Measurements from ENCODE around the gene VASH1.

The VASH1 gene

DNA sequence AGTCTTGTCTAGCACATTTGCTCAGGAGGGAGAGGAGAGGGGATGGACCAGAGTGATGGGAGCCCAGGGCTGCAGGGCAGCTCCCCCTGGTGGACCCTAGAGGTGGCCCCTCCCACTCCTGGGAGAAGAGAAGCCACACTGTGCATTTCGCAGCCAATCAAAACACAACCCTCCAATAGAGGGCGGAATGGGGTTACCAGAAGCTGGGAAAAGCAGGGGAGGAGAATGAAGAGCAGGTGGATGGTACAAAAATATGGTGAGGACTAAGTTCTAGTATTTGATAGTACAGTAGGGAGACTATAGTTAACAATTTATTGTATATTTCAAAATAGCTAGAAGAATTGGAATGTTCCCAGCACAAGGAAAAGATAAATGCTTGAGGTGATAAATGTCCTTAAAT lies 23.6 kb downstream of the VASH1 start:
- peak; percentile 59 for DNase-seq (ENCODE audit: low read depth)

DNA sequence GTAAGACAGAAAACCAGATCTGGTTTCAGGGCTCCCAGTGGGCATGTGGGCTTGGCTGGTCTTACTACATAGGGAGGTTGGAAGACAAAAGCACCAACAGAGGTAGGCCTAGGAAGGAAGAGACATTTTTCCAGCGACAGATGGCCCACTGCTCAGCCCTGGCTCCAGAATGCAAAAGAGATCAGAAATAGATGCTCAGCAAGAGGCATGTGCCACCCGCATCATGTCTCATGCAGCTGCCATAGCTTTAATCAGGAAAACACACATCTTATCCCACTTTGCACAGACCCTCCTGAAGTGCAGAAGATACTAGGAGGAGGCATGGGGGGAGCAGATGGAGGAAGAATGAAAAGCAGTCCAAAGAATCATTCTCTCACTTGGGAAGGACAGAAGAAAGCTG lies 25.3 kb downstream of the VASH1 start:
- no peak for DNase-seq (ENCODE audit: low read depth)

DNA sequence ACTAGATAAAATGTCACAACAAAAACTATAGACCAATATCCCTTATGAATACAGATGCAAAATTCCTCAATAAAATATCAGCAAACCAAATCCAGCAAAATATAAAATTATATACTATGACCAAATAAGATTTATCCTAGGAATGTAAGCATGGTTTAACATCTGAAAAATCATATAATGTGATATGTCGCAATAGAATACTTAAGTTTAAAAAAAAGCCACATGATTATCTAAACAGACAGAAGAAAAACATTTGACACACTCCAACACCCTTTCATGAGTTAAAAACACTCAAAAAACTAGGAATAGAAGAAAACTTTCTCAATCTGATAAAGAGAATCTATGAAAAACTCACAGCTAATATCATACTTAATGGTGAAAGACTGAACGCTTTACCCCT lies 31.2 kb downstream of the VASH1 start:
- DNase-seq (ENCODE audit: low read depth) = no peak

DNA sequence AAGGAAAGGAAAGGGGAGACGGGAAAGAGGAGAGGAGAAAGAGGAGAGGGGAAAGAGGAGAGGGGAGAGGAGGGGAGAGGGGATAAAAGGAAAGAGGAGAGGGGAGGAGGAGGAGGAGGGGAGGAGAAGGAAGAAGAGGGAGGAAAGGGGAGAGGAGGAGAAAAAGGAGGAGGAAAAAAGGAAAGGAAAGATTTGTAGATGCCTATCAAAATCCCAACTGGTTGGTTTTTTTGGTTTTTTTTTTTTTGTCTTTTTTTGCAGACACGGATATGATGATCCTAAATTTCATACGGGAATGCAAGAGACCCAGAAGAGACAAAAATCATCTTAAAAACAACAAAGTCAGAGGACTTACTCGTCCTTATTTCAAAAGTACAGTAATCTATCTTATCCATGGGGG lies 32.1 kb downstream of the VASH1 start:
- no peak for DNase-seq (ENCODE audit: low read depth)

DNA sequence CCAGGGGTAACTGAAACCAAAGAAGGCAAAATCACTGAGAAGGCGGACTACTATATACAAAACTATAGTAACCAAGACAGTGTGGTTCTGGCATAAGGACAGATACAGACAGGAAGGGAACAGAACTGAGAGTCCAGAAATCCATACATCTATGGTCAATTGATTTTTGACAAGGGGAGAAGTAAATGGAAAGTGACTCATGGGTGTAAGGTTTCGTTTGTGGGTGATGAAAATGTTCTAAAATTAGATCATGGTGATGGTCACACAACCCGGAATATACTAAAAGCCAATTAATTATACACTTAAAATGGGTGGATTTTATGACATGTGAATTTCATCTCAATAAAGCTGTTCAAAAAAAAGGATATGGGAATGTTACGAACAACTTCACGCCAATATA lies 32.7 kb downstream of the VASH1 start:
- DNase-seq (ENCODE audit: low read depth) = no peak

DNA sequence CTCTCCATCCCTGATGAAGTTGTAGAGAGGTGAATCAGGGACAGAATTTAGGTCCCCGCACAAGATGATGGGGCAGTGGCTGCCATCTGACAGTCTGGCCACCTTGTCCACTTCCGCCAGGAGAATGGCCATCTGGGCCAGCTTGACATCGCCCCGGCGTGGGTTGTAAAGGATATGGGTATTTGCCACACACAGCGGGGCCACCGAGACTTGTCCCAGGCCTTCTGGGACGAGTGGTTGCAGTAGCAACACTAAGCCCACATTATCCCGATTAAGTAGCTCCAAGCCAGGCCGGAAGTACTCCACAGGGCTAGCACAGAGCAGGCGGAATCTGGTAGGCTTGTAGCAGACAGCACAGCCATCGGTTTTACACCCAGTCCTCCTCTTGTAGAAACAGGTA lies 45.2 kb downstream of the VASH1 start:
- no peak for DNase-seq (ENCODE audit: low read depth)

DNA sequence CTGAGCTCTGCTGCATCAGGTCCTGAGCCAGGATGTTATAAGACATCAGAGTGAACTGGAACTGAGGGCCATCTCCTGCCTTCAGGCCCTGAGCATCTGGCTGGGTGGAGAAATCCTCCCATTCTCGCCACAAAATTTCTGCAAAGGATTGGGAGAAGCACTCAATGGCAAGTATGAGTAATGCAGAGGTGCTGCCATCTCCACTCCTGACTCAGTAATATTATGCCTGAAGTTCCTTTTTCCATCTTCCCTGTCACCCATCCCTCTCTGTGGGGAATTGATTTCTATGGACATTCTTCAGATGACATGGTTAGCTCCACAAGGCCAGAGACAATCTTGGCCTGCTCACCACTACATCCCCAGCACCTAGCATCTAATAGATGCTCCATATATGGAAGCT lies 46.7 kb downstream of the VASH1 start:
- no peak for DNase-seq (ENCODE audit: low read depth)

DNA sequence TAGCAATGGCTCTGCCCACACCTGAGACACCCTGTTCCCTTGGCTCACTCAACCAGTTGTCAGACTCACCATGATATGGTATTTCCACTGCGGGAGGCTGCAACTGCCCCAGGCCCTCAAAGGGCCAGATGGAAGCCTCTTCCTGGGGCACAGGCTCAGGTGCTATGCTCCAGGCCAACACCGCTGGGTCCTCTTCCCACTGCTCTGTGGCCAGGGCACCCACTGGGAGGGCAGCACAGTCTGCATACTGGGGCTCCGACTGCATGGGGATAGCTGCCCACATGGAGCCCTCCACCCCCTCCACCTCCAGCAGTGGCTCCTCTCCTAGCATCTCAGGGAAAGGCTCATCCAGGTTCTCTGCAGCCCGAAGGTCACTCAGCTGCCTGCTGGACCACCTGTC lies 47.7 kb downstream of the VASH1 start:
- DNase-seq (ENCODE audit: low read depth) = no peak

DNA sequence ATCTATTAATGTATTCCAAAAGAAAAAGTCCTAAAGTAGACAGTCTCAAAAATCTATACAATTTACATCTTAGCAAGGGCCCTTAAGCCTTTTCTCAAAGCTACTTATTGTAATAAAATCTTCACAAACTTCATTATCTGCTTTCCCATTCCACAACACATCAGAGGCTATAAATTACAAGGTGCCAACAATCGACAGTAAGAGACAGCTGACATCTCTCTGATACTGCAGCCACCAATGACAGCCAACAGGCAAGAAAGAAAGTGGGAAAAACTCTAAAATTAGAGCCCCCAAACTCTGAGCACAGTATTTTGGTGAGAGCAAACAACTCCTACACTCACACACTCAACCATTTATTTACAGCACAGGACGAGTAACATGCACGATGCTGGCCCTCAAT lies 49.3 kb downstream of the VASH1 start:
- no peak for DNase-seq (ENCODE audit: low read depth)

DNA sequence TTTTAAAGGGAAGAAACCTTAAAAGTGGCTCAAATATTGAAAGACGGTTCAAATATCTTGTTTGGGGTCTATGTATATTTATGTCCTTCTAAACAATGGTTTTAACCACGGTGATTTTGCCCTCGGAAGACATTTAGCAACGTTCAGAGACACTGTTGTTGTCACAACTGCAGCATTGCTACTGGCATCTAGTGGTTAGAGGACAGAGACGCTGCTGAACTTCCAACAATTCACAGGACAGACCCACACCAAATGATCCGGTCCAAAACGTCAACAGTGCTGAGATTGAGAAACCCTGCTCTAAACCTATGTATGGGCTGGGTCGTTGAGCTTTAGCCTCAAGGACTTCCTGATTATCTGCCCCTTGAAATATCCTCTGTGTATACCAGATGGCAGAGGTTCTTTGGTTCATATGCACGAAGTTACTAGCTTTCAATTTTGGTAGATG lies 49.7 kb downstream of the VASH1 start:
- DNase-seq (ENCODE audit: low read depth) = peak; percentile 24

DNA sequence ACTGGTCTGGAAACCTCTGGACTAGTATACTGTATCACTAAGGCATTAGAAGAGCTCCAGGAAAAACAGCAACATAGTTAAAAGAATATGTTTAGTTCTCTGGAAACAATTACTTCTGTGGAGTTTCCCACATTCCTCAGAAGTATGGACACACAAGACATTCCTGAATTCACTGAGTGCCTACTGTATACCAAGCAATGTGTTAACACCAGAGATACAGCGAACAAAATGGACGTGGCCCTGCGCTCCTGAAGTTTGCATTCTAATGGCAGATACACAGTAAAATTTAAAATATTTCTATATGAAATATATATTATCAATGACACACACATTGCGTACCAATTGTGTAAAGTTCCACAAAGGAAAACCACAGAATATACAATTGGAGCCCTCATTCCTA lies 50.3 kb downstream of the VASH1 start:
- DNase-seq (ENCODE audit: low read depth) = no peak

DNA sequence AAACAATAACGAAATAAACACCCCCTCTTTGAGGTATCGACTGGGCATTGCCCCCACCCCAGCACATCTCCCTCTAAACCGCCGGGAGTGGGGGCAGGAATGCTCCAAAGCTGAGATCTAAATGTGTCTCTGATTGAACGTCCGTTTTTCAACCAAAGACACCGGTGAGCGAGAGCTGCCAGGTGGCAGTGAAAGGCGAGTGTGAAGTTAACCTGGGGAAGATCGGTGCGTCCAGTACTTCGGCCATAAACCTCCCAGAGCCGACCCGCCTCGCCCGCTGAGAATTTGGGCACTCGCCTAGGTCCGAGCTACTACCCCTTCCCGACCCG lies 50.8 kb downstream of the VASH1 start:
- no peak for DNase-seq (ENCODE audit: low read depth)

DNA sequence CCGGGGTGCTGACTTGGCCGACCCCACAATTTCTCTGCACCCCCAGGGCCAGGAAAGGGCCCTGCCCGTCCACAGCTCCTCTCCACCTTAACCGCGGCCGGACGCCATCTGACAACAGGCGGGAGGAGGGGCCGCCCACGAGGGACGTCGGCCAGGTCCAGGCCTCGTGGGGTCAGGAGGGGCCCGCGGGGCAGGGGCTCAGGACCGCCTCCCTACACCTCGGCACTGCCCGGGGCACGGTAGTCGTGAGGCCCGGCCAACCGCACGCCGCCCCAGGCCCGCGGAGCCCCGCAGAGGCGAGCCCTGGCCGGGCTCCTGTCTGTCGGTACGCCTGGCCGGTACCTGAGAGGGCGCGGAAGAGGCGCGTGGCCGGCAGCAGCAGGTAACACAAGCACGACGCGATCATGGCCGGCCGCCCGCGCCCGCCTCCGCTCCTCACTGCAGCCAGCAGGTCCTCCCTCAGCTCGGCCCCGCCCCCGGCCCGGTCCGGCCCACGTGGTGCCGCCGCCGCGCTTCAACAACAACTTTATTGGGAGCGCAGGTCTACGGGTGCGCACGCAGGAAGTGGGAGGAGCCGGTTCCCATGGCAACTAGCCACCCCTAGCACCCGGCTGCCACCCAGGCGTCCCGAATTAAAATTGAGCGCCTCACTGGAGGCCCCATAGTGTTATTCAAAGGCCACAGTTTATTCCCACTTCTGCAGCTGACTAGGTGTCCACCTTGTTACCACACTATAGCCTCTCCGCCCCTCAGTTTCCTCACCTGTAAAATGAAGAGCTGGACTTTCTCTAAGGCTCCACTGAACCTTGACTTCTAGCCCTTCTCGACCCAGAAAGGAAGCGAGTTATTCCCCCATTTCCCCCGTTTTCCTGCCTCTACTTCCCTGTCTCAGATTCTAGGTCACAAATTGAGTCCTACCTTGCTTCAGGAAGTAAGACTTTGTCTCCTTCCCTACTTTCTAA lies 51.4 kb downstream of the VASH1 start, which contains the start of gene ANGEL1:
TSS of gene ANGEL1 (minus strand) at position 461 of the 962 bp plus-strand sequence. CDS start at position 406, 55 bp downstream.
- DNase-seq (ENCODE audit: low read depth) = peak; percentile 83

DNA sequence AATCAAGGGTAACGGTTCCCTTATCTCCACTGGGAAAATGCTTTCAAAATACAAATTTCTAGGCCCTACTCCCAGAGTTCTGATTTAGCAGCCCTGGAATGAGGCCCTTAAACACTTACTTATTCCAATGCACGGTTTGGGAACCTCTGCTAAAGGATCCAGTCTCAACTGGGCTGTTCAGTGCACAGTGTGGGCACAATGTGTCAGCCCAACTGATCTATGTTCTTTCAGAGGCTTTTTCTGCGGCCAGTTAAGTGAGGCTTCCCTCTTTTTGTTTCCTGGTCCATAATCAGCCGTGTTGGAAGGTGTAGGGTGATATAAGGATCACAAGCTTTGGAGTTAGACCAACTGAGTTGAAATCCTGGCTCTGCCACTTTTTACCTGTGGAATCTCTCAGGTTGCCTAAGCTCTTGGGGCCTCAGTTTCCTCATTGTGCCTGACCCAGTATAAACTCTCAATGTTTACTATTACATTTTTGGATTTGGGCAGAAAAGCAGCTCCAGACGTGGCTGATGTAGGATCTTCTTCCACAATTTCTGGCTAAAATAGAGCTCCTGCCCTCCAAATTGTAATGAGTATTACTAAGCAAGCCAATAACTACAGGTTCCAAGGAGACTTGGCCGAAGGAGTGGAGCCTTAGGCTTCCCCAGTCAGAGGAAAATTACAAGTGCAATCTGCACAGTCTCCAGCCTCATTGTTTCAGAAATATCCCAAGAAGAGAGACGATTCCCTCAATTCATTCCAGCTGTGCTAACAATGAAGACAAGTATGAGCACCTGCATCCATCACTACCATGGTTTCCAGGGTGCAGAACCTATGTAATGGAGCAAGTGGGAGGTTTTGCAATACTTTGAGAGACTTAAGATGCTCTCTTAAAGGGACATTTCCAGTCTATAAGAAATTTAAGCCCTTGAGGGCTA lies 53.7 kb downstream of the VASH1 start:
- no peak for DNase-seq (ENCODE audit: low read depth)

DNA sequence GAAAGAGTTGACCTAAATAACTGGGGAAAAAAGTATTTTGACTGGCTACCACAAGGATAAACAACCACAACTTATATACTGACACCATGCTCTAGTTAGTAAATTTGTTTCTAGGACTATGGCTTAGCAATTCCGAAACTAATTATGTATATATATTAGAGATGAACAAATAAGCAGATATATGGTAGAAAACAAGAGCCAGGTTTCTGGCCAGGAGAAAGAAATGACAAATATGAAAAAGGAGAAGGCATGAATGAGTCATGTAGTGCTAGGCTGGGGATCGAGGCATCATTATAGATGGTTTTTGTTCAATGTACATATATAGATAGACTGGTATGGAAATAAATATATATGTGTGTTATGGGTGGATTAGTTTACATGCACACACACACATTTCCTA lies 59.4 kb downstream of the VASH1 start:
- DNase-seq (ENCODE audit: low read depth) = no peak

DNA sequence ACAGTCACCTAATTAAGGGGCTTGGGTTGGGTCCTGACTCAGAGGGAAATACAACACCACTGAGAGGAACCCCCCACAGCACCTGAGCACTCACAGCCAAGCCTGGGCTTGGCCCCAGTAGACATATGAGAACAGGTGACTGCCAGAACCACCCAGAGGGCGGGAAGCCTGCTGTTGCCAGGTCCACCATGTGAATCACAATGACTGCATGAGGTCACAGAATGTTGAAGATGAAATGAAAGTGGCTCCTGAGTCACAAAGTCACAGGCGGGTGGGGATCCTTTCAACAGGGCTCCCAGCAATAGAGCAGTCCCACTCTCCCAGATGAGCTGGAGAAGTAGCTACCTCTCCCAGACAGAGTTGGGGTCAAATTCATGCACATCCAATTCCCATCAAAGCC lies 64.9 kb downstream of the VASH1 start, which contains the start of gene LRRC74A:
TSS of gene LRRC74A (plus strand) at position 287 of the 400 bp plus-strand sequence. CDS start 290 bp downstream, outside the sequence.
- DNase-seq (ENCODE audit: low read depth) = no peak

DNA sequence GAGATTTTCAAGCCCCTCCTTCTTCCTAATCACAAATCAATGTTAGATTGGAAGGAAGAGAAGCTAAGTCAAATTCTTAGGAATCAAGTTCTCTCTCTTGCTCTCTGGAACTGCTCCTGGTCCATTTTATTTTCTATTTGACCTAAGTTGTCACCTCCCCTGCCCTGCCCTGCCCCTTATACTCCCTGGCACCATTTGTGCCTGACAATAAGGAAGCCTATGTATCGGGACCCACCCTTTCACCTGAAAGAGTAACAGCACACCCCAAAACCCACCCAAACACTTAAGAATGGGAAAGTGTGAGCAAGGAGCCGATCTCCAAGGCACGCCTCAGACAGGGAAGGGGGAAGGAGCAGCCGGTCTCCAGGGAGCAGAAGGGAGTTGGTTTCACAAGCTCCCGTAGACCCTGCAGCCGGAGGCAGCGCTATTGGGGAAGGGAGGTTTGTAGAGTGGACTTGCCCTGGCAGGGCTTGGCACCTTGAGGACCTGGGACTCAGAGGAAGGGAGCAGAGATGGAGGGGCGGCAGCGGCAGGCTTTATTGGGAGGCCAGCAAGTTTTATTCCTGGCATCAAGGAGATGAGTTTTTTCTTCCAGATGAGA lies 66.5 kb downstream of the VASH1 start:
- no peak for DNase-seq (ENCODE audit: low read depth)

DNA sequence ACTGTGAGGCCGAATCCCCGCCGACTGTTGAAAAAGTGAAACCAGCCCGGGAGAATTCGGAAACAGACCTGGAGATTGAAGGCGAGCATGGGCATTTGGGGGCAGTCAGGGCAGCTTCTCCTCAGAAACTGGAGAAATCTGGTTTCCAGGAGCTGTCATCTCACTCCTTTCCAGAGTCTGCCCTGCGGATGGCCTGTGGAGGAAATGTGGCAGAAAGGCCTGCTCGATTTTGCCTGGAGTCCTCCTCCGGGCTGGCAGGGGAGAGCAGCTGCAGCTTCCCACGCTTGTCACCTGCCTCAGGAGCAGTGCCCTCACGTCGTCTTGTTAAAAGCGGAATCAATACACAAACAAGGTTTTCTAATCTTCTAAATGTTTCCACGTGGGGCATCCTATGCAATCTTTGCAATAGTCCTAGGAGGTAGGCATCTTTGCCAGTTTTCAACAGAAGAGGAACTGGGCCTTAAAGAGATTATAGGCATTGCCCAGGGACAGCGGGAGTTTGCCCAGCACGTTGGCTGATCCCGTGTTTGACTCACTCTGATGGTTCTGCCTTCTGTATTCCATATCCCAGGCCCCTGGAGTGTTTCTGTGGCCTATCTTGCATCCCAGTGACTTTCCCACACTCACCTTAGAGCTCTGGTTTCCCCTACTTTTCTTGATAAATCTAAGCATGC lies 67.2 kb downstream of the VASH1 start:
- DNase-seq (ENCODE audit: low read depth) = no peak

DNA sequence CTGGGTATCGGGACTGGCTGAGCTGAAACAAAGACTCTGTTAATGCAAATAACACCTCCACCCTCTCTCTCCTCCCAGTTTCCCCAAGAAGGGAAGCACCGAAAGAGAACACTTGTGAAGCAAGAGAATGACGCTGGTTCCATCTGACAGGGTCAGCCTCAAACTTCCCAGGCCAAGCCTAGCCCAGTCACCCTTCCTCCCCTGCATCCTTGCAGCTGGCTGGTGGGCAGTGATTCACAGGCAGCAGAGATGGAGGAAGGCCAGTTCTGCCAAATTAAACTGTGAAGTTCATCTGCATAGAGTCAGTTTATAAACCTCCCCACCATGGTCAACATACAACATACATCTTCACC lies 67.7 kb downstream of the VASH1 start:
- DNase-seq (ENCODE audit: low read depth) = no peak

DNA sequence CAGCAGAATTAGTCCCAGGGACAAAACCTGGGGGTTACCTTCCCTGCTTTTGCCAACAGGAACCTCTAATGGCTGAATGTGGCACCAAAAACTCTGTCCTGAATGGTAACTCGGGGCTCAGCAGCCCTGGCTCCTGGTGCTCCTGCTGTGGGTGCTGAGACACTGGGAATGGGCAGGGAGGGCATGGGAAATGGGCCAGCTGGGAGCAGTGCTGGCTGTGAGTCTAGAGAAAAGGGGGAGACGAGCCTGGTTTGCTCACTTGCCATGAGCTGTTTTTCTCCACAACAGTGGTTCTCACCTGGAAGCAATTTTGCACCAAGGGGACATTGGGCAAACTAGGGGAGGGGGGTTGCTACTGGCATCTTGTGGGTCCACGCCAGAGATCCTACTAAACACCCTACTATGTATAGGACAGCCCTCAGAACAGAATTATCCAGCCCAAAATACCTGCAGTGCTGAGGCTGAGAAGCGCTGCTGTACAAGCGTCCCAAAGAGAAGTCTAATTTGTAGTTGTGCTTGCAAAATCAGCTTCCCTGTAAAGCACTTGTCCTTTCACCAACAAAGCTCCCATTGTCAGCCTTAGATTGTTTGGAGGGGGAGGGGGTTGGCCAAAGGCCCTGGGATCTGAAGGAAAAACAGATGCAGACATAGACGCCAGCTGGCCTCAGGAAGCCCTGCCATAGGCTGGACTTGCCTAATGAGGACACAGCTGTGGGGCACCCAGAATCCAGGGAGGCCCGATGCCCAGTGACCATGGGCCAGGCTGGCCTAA lies 68.6 kb downstream of the VASH1 start:
- no peak for DNase-seq (ENCODE audit: low read depth)

DNA sequence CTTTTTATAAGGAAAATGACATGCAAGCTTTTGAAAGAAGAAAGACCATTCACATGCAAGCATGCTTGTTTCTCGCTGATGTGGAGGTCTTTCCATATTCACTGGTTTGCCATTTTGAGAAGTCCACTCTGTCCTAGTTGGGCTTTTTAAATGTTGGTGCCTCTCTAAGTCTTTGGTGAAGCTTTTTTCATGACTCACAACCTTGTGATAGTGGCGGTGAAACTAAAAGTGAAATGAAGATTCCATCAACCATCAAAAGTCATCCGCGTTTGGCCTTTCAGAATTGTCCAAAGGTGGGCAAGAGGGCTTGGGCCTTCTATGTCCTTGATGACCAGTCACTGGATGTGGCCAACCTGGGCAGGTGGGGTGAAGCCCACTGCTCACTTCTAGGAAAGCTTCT lies 69.3 kb downstream of the VASH1 start:
- no peak for DNase-seq (ENCODE audit: low read depth)

Data from stromal cell of bone marrow (primary cell).